Activated CD4-positive, alpha-beta T cell treated with anti-CD3 and anti-CD28 coated beads for 36 hours (primary cell): Measurements from ENCODE around the gene TRIM62. TPM values are rescaled to one million over a fixed set of nuclear protein-coding genes. Genes with fewer than 3 reads are reported as not detected.

Experiments used
- ATAC-seq: fragments of 200-7000 bp; cut with Tn5 transposase; one replicate; pipeline ENCODE4 v1.10.0; 2021; ENCODE audit warnings: mild to moderate bottlenecking, moderate library complexity
- CTCF ChIA-PET: fragments of 350-600 bp; sonication (Branson Sonifier 250); formaldehyde crosslinking; loops from one replicate; lab custom pipeline; 2021; ENCODE audit warnings: antibody characterized with exemption; lab: Charles Lee
- POLR2A ChIA-PET: fragments of 350-600 bp; sonication (Branson Sonifier 250); formaldehyde crosslinking; loops from one replicate; lab custom pipeline; 2021; ENCODE audit warnings: antibody characterized with exemption, inconsistent platforms; lab: Charles Lee
- DNase-seq: peaks from one replicate; pipeline ENCODE4 v3.0.0-alpha.2; 2020
- H3K27ac Mint-ChIP-seq: one replicate; pipeline ENCODE4 v1.8.0; 2021; ENCODE audit warnings: mixed read lengths
- H3K27me3 Mint-ChIP-seq: one replicate; pipeline ENCODE4 v1.8.0; 2021; ENCODE audit warnings: mixed read lengths
- H3K36me3 Mint-ChIP-seq: one replicate; pipeline ENCODE4 v1.8.0; 2021; ENCODE audit warnings: low read depth, mixed read lengths
- H3K4me1 Mint-ChIP-seq: one replicate; pipeline ENCODE4 v1.8.0; 2021; ENCODE audit warnings: mixed read lengths
- H3K4me3 Mint-ChIP-seq: one replicate; pipeline ENCODE4 v1.8.0; 2021; ENCODE audit warnings: mild to moderate bottlenecking, moderate library complexity, mixed read lengths
- H3K9me3 Mint-ChIP-seq: one replicate; pipeline ENCODE4 v1.8.0; 2021; ENCODE audit warnings: low read depth, mixed read lengths
- intact Hi-C, 2 experiments: fragments of 100-400 bp; cut with DNase I in 1 of 2; cut with micrococcal nuclease in 1 of 2; formaldehyde crosslinking; loops; one replicate each; pipeline versions ENCODE4 v1.14.2 to v1.15.1; 2022 to 2024; cut with DNase I, micrococcal nuclease
- total RNA-seq, 2 experiments: library from RNA; stranded (reverse); gene quantifications; one replicate each; pipeline ENCODE4 v1.2.3, GENCODE V29; 2021

TRIM62 gene
- total RNA-seq: 1 to 10 TPM; 3.6 to 3.7 TPM

DNA sequence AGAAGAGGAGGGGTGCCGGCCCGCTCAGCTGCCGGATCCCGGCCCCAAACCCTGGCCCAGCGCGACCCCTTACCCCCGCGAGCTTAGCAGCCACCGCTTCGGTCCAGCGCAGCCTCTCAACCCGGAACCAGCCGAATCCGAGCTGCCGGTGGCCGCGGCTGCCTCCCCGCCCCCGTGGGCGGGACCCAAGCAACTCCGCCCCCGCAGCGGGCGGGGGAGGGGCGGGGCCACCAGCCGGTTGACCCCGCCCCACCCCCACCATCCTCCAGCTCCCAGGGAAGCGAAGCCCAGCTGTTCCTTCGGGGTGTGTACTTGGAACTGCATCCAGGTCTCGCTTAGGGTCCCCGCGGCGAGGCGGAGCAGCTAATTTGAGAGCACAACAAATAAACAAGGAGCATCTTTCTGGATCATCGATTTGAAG lies at the start of gene TRIM62:
Gene TRIM62 (minus strand): TSS at position 123 of the 421 bp plus-strand sequence. CDS start 611 bp downstream, outside the sequence.
- H3K9me3 Mint-ChIP-seq: no peaks in the 10 kb centered on the region
- intact Hi-C loops: loop anchor here (1.0 to 5.0 kb wide), 6 partner anchors 55 to 365 kb away; partner anchors contain the start of genes AZIN2 (in 1 of the 2), PHC2 (in 1 of the 2), S100PBP (in 1 of the 2) and YARS1 (in 1 of the 2)
- peak within 1 kb of the TSS; percentile 74 for H3K27ac Mint-ChIP-seq
- H3K4me1 Mint-ChIP-seq: peaks cover 25% of the 10 kb centered on the region
- ChIA-PET POLR2A (interaction anchor here (0.5 to 2.1 kb wide), 2 partner anchors 55 to 194 kb away, joined by 8 to 14 read pairs; no protein-coding TSS in a partner anchor), CTCF (interaction anchor here (0.9 to 1.9 kb wide), 5 partner anchors 9 to 306 kb away, joined by 3 to 10 read pairs (median 4); no protein-coding TSS in a partner anchor)
- DNase-seq: peak; percentile 84
- no peaks in the 10 kb centered on the region for H3K36me3 Mint-ChIP-seq
- ATAC-seq: peak; percentile 35
- peak within 1 kb of the TSS; percentile 79 for H3K4me3 Mint-ChIP-seq
- peaks cover 5% of the 10 kb centered on the region for H3K27me3 Mint-ChIP-seq

DNA sequence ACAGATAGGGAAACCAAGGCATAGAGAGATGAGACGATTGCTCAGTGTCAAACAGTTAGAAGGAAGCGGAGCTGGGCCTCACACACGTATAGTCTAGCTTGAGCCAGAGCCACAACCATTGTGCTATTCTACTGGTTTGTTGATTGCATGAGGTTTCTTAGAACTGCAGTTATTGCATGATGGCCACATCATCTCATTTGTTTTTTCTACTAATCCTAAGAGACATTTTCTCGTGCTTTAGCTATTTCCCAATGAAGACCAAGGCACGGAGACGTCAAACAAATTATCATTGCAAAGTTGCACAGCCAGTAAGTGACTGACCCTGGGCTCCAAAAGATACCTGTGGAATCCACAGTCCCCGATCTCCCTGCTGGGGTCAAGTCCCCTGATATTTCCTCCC lies 49.3 kb upstream of the TRIM62 start:
- Mint-ChIP-seq H3K4me1 (peaks cover 4% of the 10 kb centered on the region), H3K9me3 (no peaks in the 10 kb centered on the region), H3K4me3 (no peak overlapping the region), H3K27me3 (peaks cover 18% of the 10 kb centered on the region), H3K36me3 (no peaks in the 10 kb centered on the region), H3K27ac (no peak overlapping the region)
- intact Hi-C loops: no loop called here
- DNase-seq: no peak
- no peak for ATAC-seq
- ChIA-PET POLR2A (no interaction called here), CTCF (interaction anchor here (0.6 to 1.3 kb wide), 3 partner anchors 14 to 137 kb away, joined by 3 to 4 read pairs (median 3); no protein-coding TSS in a partner anchor)

DNA sequence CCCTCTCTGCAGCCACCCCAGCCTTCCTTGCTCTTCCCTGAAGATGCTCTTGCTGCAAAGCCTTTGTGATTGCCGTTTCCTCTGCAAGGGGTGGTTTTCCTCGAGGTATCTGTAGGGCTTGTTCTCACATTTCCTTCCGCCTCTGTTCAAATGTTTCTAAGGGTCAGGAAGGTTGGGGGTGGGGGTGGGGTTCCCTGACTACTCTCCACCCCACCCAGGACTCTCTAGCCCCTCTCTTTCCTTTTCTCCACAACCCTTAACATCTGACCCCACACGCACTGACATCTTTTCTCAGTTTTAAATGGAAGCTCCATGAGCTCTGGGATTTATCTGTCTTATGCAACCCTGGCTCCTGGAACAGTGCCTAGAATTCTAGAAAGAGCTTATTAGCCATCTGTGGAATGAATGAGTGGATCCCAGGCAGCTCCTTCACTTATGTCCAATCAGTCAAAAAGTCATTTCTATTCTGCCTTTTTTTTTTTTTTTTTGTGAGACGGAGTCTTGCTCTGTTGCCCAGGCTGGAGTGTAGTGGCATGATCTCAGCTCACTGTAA lies 47.2 kb upstream of the TRIM62 start:
- Mint-ChIP-seq H3K36me3 (peaks cover 3% of the 10 kb centered on the region), H3K27me3 (peaks cover 18% of the 10 kb centered on the region), H3K4me1 (peaks cover 4% of the 10 kb centered on the region), H3K27ac (no peak overlapping the region), H3K9me3 (peaks cover 15% of the 10 kb centered on the region), H3K4me3 (no peak overlapping the region)
- intact Hi-C loops: no loop called here
- no peak for DNase-seq
- ATAC-seq: no peak
- ChIA-PET CTCF (interaction anchor here (0.6 kb wide), 1 partner anchor 163 kb away, joined by 3 read pairs; no protein-coding TSS in a partner anchor), POLR2A (no interaction called here)

GRCh38 chr1:33225586-33225985 lies 43.7 kb upstream of the TRIM62 start:
- ATAC-seq (no peak), DNase-seq (no peak)
- intact Hi-C loops: no loop called here
- Mint-ChIP-seq H3K27me3 (peaks cover 20% of the 10 kb centered on the region), H3K27ac (no peak overlapping the region), H3K4me3 (no peak overlapping the region), H3K36me3 (peaks cover 5% of the 10 kb centered on the region), H3K4me1 (no peaks in the 10 kb centered on the region), H3K9me3 (peaks cover 20% of the 10 kb centered on the region)
- ChIA-PET POLR2A (no interaction called here), CTCF (no interaction called here)

DNA sequence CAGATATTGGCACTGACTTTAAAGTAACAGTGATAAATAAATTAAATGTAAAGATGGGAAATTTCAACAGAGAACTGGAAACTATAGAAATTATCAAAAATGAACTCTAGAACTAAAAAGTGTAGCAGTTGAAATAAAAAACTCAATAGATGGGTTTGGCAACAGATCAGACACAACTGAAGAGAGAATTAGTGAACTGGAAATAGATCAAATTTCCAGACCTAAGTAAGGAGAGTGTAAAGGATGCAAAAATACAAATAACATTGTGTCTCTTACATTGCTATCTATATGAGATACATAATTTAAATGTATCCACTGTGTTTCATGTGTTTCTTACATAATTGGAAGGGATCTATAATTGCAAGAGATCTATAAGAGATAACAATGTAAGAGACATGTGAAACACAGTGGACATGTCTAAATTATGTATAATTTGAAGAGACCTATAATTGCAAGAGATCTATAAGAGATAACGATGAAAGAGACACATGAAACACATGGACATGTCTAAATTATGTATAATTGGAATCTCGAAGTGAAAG lies 42.4 kb upstream of the TRIM62 start:
- Mint-ChIP-seq H3K27me3 (peaks cover 20% of the 10 kb centered on the region), H3K36me3 (peaks cover 5% of the 10 kb centered on the region), H3K4me3 (no peak overlapping the region), H3K27ac (no peak overlapping the region), H3K4me1 (no peaks in the 10 kb centered on the region), H3K9me3 (peaks cover 20% of the 10 kb centered on the region)
- no peak for ATAC-seq
- ChIA-PET POLR2A (no interaction called here), CTCF (no interaction called here)
- intact Hi-C loops: no loop called here
- no peak for DNase-seq

- peaks cover 12% of the 10 kb centered on the region for H3K27me3 Mint-ChIP-seq
- ChIA-PET POLR2A (no interaction called here), CTCF (interaction anchor here (1.4 kb wide), 1 partner anchor 74 kb away, joined by 4 read pairs; no protein-coding TSS in a partner anchor)
- H3K9me3 Mint-ChIP-seq: peaks cover 20% of the 10 kb centered on the region
- H3K36me3 Mint-ChIP-seq: peaks cover 5% of the 10 kb centered on the region
- no peak overlapping the region for H3K27ac Mint-ChIP-seq
- intact Hi-C loops: no loop called here
- H3K4me1 Mint-ChIP-seq: no peaks in the 10 kb centered on the region
- H3K4me3 Mint-ChIP-seq: no peak overlapping the region
- no peak for ATAC-seq
- DNase-seq: no peak
Observed at GRCh38 chr1:33222381-33222780, 40.5 kb upstream of the TRIM62 start.

DNA sequence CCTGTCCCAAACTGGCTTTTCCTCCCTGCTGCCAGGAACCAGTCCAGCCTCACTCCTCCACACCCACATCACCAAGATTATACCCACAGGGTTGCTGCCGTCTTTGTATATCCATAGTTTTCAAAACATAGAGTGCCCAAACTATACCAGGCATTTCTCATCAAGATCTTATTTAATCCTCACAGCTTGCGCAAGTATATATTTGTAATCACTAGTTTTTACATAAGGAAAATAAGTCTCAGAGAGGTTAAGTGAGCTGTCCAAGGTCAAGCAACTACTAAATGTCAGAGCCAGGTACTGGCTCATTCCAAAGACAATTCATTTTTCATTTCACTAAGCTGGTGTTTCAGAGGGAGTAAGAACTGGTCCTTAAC lies 39.5 kb upstream of the TRIM62 start:
- Mint-ChIP-seq H3K36me3 (peaks cover 5% of the 10 kb centered on the region), H3K4me1 (no peaks in the 10 kb centered on the region), H3K9me3 (peaks cover 20% of the 10 kb centered on the region), H3K27ac (no peak overlapping the region), H3K27me3 (peaks cover 9% of the 10 kb centered on the region), H3K4me3 (no peak overlapping the region)
- intact Hi-C loops: no loop called here
- ChIA-PET POLR2A (no interaction called here), CTCF (no interaction called here)
- DNase-seq (no peak), ATAC-seq (no peak)

DNA sequence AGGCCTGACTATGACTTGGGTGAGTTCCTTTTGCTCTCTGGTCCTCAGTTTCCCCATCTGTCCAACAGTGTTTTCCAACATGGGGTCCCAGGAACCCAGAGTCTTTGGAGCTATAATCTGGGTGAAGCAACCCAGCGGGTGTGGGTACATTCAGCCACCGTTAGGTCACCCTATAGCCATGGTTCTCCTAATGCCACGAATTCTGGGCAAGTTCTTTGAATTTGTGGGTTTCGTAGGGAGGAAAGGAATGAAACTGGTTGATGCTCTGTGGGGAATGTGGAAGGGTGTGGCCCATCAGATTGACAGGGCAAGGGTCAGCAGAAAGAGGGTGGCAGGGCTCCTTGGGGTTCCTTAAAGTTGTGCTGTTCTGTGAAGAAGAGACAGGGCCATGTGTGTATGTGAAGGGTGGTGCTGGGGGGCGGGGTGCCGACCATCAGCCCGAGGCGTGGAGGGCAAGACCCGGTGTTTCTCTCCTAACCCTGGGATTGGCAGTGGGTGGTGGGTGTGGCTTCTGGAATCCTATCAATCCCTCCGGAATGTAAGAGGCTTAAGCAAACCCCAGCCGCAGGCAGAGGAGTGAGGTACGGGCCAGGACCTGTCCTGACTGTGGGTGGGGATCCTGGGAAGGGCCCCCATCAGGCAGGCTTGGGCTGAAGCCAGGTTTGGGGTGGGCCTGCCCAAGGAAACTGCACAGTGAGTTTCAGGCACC lies 39.0 kb upstream of the TRIM62 start:
- Mint-ChIP-seq H3K27ac (no peak overlapping the region), H3K9me3 (peaks cover 20% of the 10 kb centered on the region), H3K4me1 (no peaks in the 10 kb centered on the region), H3K36me3 (peaks cover 5% of the 10 kb centered on the region), H3K27me3 (peaks cover 9% of the 10 kb centered on the region), H3K4me3 (no peak overlapping the region)
- intact Hi-C loops: no loop called here
- DNase-seq (no peak), ATAC-seq (no peak)
- ChIA-PET POLR2A (no interaction called here), CTCF (no interaction called here)

- CTCF ChIA-PET: no interaction called here
- H3K27ac Mint-ChIP-seq: no peak overlapping the region
- POLR2A ChIA-PET: no interaction called here
- no peaks in the 10 kb centered on the region for H3K4me1 Mint-ChIP-seq
- peaks cover 5% of the 10 kb centered on the region for H3K36me3 Mint-ChIP-seq
- peaks cover 9% of the 10 kb centered on the region for H3K27me3 Mint-ChIP-seq
- intact Hi-C loops: no loop called here
- DNase-seq (no peak), ATAC-seq (no peak)
- H3K4me3 Mint-ChIP-seq: no peak overlapping the region
- H3K9me3 Mint-ChIP-seq: peaks cover 16% of the 10 kb centered on the region
Observed at GRCh38 chr1:33219886-33220661, 38.2 kb upstream of the TRIM62 start.

GRCh38 chr1:33211972-33212371 lies 30.1 kb upstream of the TRIM62 start:
- DNase-seq (no peak), ATAC-seq (no peak)
- Mint-ChIP-seq H3K36me3 (no peaks in the 10 kb centered on the region), H3K4me3 (no peak overlapping the region), H3K27me3 (peaks cover 17% of the 10 kb centered on the region), H3K4me1 (no peaks in the 10 kb centered on the region), H3K9me3 (peaks cover 2% of the 10 kb centered on the region), H3K27ac (no peak overlapping the region)
- ChIA-PET CTCF (no interaction called here), POLR2A (no interaction called here)
- intact Hi-C loops: no loop called here

- Mint-ChIP-seq H3K9me3 (no peaks in the 10 kb centered on the region), H3K36me3 (no peaks in the 10 kb centered on the region), H3K27me3 (peaks cover 16% of the 10 kb centered on the region), H3K4me3 (no peak overlapping the region), H3K27ac (no peak overlapping the region), H3K4me1 (no peaks in the 10 kb centered on the region)
- intact Hi-C loops: no loop called here
- ChIA-PET POLR2A (no interaction called here), CTCF (interaction anchor here (0.6 kb wide), 1 partner anchor 11 kb away, joined by 3 read pairs; no protein-coding TSS in a partner anchor)
- DNase-seq: no peak
- no peak for ATAC-seq
Observed at GRCh38 chr1:33206340-33206739, 24.5 kb upstream of the TRIM62 start.
